ENCODE data around the gene SORT1. TPM values are rescaled to one million over a fixed set of nuclear protein-coding genes. Genes with fewer than 3 reads are reported as not detected.

The SORT1 gene
- total and polyA plus RNA-seq, 2 of the 8 experiments (the other 6 are each of a cell fraction or from before 2014, with no cell fraction given): 18.7 to 69.6 TPM

DNA sequence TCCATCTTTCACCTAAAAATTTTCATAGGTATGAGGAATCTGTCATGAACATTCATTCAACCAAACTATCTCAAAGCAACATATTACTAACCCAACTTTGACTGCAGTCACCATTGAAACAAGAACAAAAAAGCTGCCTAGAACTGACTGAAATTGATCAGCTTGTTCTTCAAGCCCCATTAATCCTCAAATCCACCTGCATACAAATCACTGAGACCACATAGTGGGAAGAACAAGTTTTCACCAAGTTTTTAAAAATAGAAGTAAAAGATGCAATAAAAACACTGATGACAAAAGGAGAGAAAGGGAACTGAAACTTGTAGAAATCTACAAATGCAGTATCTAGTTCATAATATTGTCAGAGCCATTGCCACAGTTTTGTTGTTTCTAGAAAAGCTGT is 6.1 kb downstream of the SORT1 start:
- POLR2A ChIA-PET (ENCODE audit: partially characterized antibody): interaction anchor here (0.7 kb wide), 1 partner anchor 34 kb away, joined by 3 read pairs; no protein-coding TSS in a partner anchor
- H3K79me1 ChIP-seq (ENCODE audit: low read depth, low read length): 0 out of 2 replicates have a peak, but pooled peaks cover 5% of the 10 kb centered on the region
- H2BK120ac ChIP-seq (replicated peaks; ENCODE audit: low read depth, low read length): no peak overlapping the region
- H2AK5ac ChIP-seq (ENCODE audit: low read depth, low read length): no peak overlapping the region
- H2BK5ac ChIP-seq (ENCODE audit: low read depth, low read length): no peak overlapping the region
- H3K56ac ChIP-seq (replicated peaks; ENCODE audit: insufficient read length, low read depth, low read length): no peak overlapping the region
- H3K36me3 ChIP-seq (ENCODE audit: control insufficient read depth in 2 of 4, insufficient read depth in 4 of 4, low read length in 3 of 4): no peaks in the 10 kb centered on the region
- no peak overlapping the region for H3K23ac ChIP-seq (ENCODE audit: insufficient read length)
- no peak overlapping the region for H2BK12ac ChIP-seq (ENCODE audit: low read depth, low read length)
- H3K79me2 ChIP-seq (ENCODE audit: control insufficient read depth in 1 of 2, insufficient read depth in 2 of 2, low read length in 2 of 2): peaks cover 3 to 93% of the 10 kb centered on the region in 2 experiments
- H4K5ac ChIP-seq (ENCODE audit: insufficient read length, low read depth, low read length): no peak overlapping the region
- peaks cover 0 to 6% (median 4%) of the 10 kb centered on the region in 4 experiments; a peak in 6 of 7 replicates for H3K4me1 ChIP-seq (replicated peaks in 1 of 4; ENCODE audit: control insufficient read depth in 3 of 4, insufficient read depth in 4 of 4, low read length in 3 of 4)
- DNase-seq (ENCODE audit: low read depth in 1 of 2, low spot score in 2 of 2) (no peak), FAIRE-seq (no peak)
- H3K4ac ChIP-seq (replicated peaks; ENCODE audit: insufficient read length, low read depth, low read length): no peak overlapping the region
- no peak overlapping the region for H2AFZ ChIP-seq (ENCODE audit: low read length)
- CTCF ChIA-PET (ENCODE audit: partially characterized antibody): interaction anchor here (0.6 to 1.5 kb wide), 5 partner anchors 12 to 128 kb away, joined by 3 to 6 read pairs (median 3); partner anchors contain the start of gene PSRC1
- no peak overlapping the region for H3K18ac ChIP-seq (ENCODE audit: extremely low read depth, low read length)
- no peak overlapping the region for H3K4me3 ChIP-seq (ENCODE audit: extremely low read depth in 1 of 4, insufficient read depth in 2 of 4, low read depth in 3 of 4, low read length in 4 of 4)
- no peak overlapping the region for H3K27ac ChIP-seq (ENCODE audit: low read depth, low read length)
- no peak overlapping the region for H4K8ac ChIP-seq (ENCODE audit: extremely low read depth, insufficient read depth, low read length)
- no peak overlapping the region for H4K91ac ChIP-seq (replicated peaks; ENCODE audit: insufficient read length, low read length)
- no peak overlapping the region for H2BK15ac ChIP-seq (ENCODE audit: low read length)
- no peaks in the 10 kb centered on the region for H3K9me3 ChIP-seq (ENCODE audit: insufficient read depth in 2 of 2, low read depth in 1 of 2, low read length in 1 of 2)
- no peak overlapping the region for H2BK20ac ChIP-seq (ENCODE audit: low read length)
- no peak overlapping the region for H3K4me2 ChIP-seq (ENCODE audit: insufficient read depth in 1 of 2, low read depth in 2 of 2, low read length in 2 of 2)
- no peak overlapping the region for H3K14ac ChIP-seq (ENCODE audit: insufficient read length)
- no peaks in the 10 kb centered on the region; the same call in 1 of the 2 replicates for H3K23me2 ChIP-seq (ENCODE audit: low read depth, low read length)
- H3K27me3 ChIP-seq (replicated peaks in 1 of 4; ENCODE audit: control insufficient read depth in 3 of 4, extremely low read depth in 1 of 4, insufficient read depth in 3 of 4, low read length in 3 of 4): no peaks in the 10 kb centered on the region
- H4K20me1 ChIP-seq (replicated peaks in 1 of 2; ENCODE audit: control insufficient read depth in 1 of 2, insufficient read depth in 2 of 2, low read length in 2 of 2): peaks cover 0 to 10% of the 10 kb centered on the region in 2 experiments
- no peak overlapping the region for H3K9ac ChIP-seq (replicated peaks in 1 of 4; ENCODE audit: extremely low read depth in 1 of 4, low read depth in 3 of 4, low read length in 3 of 4)
- no peak for TF ChIP-seq ASH2L (IDR thresholded peaks at IDR 0.05; ENCODE audit: low read length)
- no peak for TF ChIP-seq CBX5 (IDR thresholded peaks at IDR 0.05; ENCODE audit: low read depth, low read length)
- TF ChIP-seq KDM5A (IDR thresholded peaks at IDR 0.05; ENCODE audit: low read length): no peak
- no peak for TF ChIP-seq CHD2 (IDR thresholded peaks at IDR 0.05; ENCODE audit: low read length)
- no peak for TF ChIP-seq KDM1A (IDR thresholded peaks at IDR 0.05; ENCODE audit: borderline replicate concordance, low read length)
- TF ChIP-seq BRCA1 (IDR thresholded peaks at IDR 0.05; ENCODE audit: low read depth, low read length): no peak
- no peak for TF ChIP-seq POU5F1 (IDR thresholded peaks at IDR 0.05; ENCODE audit: low read depth, low read length)
- no peak for TF ChIP-seq RAD21 (IDR thresholded peaks at IDR 0.05 in 1 of 2, conservative IDR thresholded peaks at IDR 0.05 in 1 of 2; ENCODE audit: low read depth in 2 of 2, low read length in 2 of 2)
- TF ChIP-seq POLR2A (IDR thresholded peaks at IDR 0.05; ENCODE audit: control extremely low read depth in 1 of 2, low read depth in 2 of 2, low read length in 2 of 2): no peak
- no peak for TF ChIP-seq SIN3A (conservative IDR thresholded peaks at IDR 0.05 in 1 of 2, IDR thresholded peaks at IDR 0.05 in 1 of 2; ENCODE audit: low read depth in 1 of 2, low read length in 2 of 2)
- TF ChIP-seq SRF (IDR thresholded peaks at IDR 0.05; ENCODE audit: low read depth, low read length): no peak
- TF ChIP-seq SAP30 (IDR thresholded peaks at IDR 0.05; ENCODE audit: insufficient read depth, insufficient replicate concordance, low read length): no peak
- no peak for TF ChIP-seq TCF12 (IDR thresholded peaks at IDR 0.05; ENCODE audit: low read depth, low read length)
- TF ChIP-seq GABPA (IDR thresholded peaks at IDR 0.05; ENCODE audit: borderline replicate concordance, insufficient read depth, low read length): no peak
- no peak for TF ChIP-seq TEAD4 (IDR thresholded peaks at IDR 0.05; ENCODE audit: low read depth, low read length)
- no peak for TF ChIP-seq TAF1 (IDR thresholded peaks at IDR 0.05; ENCODE audit: low read depth, low read length)
